HepG2 (cell line): Measurements from ENCODE around the gene TMEM141. TPM values are rescaled to one million over a fixed set of nuclear protein-coding genes. Genes with fewer than 3 reads are reported as not detected.

ENCODE experiments used
- CBX5 ChIP-seq: sonication (generic); formaldehyde crosslinking; IDR thresholded peaks from 2 replicates; pipeline ENCODE4 v1.4.0; 2020; ENCODE audit warnings: missing genetic modification reagents, borderline replicate concordance
- DNMT1 ChIP-seq: sonication (generic); formaldehyde crosslinking; IDR thresholded peaks from 2 replicates; pipeline ENCODE4 v1.5.1; 2020; ENCODE audit warnings: mild to moderate bottlenecking, missing genetic modification reagents
- EHMT2 ChIP-seq: fragments of 200-600 bp; sonication (generic); IDR thresholded peaks from 2 replicates; pipeline ENCODE4 v1.7.0; 2017; ENCODE audit warnings: antibody characterized with exemption, low read depth, low read length, borderline replicate concordance
- KLF15 ChIP-seq: sonication (generic); formaldehyde crosslinking; IDR thresholded peaks from 2 replicates; pipeline ENCODE4 v1.8.1; 2023; ENCODE audit warnings: borderline replicate concordance, mild to moderate bottlenecking, inconsistent platforms, missing genetic modification reagents, mixed read lengths
- KMT2B ChIP-seq: IDR thresholded peaks from 2 replicates; pipeline ENCODE4 v1.6.1; 2016; ENCODE audit warnings: missing genetic modification reagents, missing compliant biosample characterization
- MYNN ChIP-seq: sonication (generic); formaldehyde crosslinking; IDR thresholded peaks from 2 replicates; pipeline ENCODE4 v1.4.0; 2020; ENCODE audit warnings: mild to moderate bottlenecking, low read depth, missing genetic modification reagents
- NFKB2 ChIP-seq: sonication (generic); formaldehyde crosslinking; IDR thresholded peaks from 2 replicates; pipeline ENCODE4 v1.4.0; 2020; ENCODE audit warnings: missing genetic modification reagents, borderline replicate concordance
- NFRKB ChIP-seq: fragments of 450-650 bp; IDR thresholded peaks from 2 replicates; pipeline ENCODE4 v1.6.1; 2017
- PHF8 ChIP-seq: sonication (generic); formaldehyde crosslinking; IDR thresholded peaks from 2 replicates; pipeline ENCODE4 v1.5.0; 2020; ENCODE audit warnings: missing genetic modification reagents
- PITX1 ChIP-seq: sonication (generic); formaldehyde crosslinking; IDR thresholded peaks from 2 replicates; pipeline ENCODE4 v1.5.1; 2020; ENCODE audit warnings: mild to moderate bottlenecking, missing genetic modification reagents
- POLR2AphosphoS2 ChIP-seq: IDR thresholded peaks from 2 replicates; pipeline ENCODE4 v1.6.1; 2011; ENCODE audit warnings: low read depth, low read length, improper control_type of control experiment
- RCOR2 ChIP-seq: IDR thresholded peaks from 2 replicates; pipeline ENCODE4 v1.6.1; 2016; ENCODE audit warnings: missing biosample characterization, missing genetic modification reagents
- RFX3 ChIP-seq: IDR thresholded peaks from 2 replicates; pipeline ENCODE4 v1.6.1; 2016; ENCODE audit warnings: missing biosample characterization, missing genetic modification reagents
- ZBTB21 ChIP-seq: sonication (generic); formaldehyde crosslinking; IDR thresholded peaks from 2 replicates; pipeline ENCODE4 v1.4.0; 2020; ENCODE audit warnings: missing genetic modification reagents
- ZBTB43 ChIP-seq: sonication (generic); formaldehyde crosslinking; conservative IDR thresholded peaks from 2 replicates; pipeline ENCODE4 v1.4.0; 2020; ENCODE audit warnings: missing genetic modification reagents
- ZBTB46 ChIP-seq: sonication (generic); formaldehyde crosslinking; IDR thresholded peaks from 2 replicates; pipeline ENCODE4 v1.4.0; 2020; ENCODE audit warnings: mild to moderate bottlenecking, missing genetic modification reagents, borderline replicate concordance
- ZNF225 ChIP-seq: sonication (generic); formaldehyde crosslinking; IDR thresholded peaks from 2 replicates; pipeline ENCODE4 v1.4.0; 2020; ENCODE audit warnings: mild to moderate bottlenecking, missing genetic modification reagents
- ZNF557 ChIP-seq: sonication (generic); formaldehyde crosslinking; IDR thresholded peaks from 2 replicates; pipeline ENCODE4 v1.4.0; 2020; ENCODE audit warnings: missing genetic modification reagents
- ZNF562 ChIP-seq: sonication (generic); formaldehyde crosslinking; IDR thresholded peaks from 2 replicates; pipeline ENCODE4 v1.8.0; 2022; ENCODE audit warnings: missing genetic modification reagents, borderline replicate concordance
- ZNF761 ChIP-seq: sonication (generic); formaldehyde crosslinking; conservative IDR thresholded peaks from 2 replicates; pipeline ENCODE4 v1.4.0; 2020; ENCODE audit warnings: mild to moderate bottlenecking, missing genetic modification reagents
- ZNF772 ChIP-seq: sonication (generic); formaldehyde crosslinking; IDR thresholded peaks from 2 replicates; pipeline ENCODE4 v1.5.0; 2020; ENCODE audit warnings: mild to moderate bottlenecking, missing genetic modification reagents
- ZNF816 ChIP-seq: sonication (generic); formaldehyde crosslinking; IDR thresholded peaks from 2 replicates; pipeline ENCODE4 v1.8.0; 2022; ENCODE audit warnings: missing genetic modification reagents, mild to moderate bottlenecking, borderline replicate concordance
- polyA plus RNA-seq, 8 experiments: library from polyadenylated mRNA; depleted of rRNA in 3 of 8; stranded (reverse) in 7 of 8; unstranded in 1 of 8; fragments of >200 nt; fragmentation: Illumina TruSeq in 4 of 8; extraction: Trizol in 4 of 8; gene quantifications; 2 replicates each; pipeline versions ENCODE4 v1.2.1 to v1.2.3, GENCODE V29; 2011 to 2016; ENCODE audit warnings: low read depth in 4 of 8, missing spikeins in 1 of 8, mixed read lengths in 1 of 8; ENCODE audit not compliant: insufficient read depth in 1 of 8
- total RNA-seq, 5 experiments: library from RNA; depleted of rRNA; stranded (reverse); fragments of >200 nt; fragmentation: Illumina TruSeq; extraction: Trizol; gene quantifications; 2 replicates each; pipeline ENCODE4 v1.2.3, GENCODE V29; 2016; ENCODE audit warnings: low read depth in 1 of 5
- TF ChIP-seq, protein P1 (sequence below), 2 experiments: fragments of 450-650 bp in 1 of 2; sonication (generic) in 1 of 2; formaldehyde crosslinking; IDR thresholded peaks; 2 replicates each; pipeline versions ENCODE4 v1.5.0 to v1.8.0; 2020 to 2022; ENCODE audit warnings: mild to moderate bottlenecking in 1 of 2, missing genetic modification reagents in 1 of 2
- TF ChIP-seq, protein P2 (sequence below): sonication (generic); formaldehyde crosslinking; IDR thresholded peaks from 2 replicates; pipeline ENCODE4 v1.8.0; 2023; ENCODE audit warnings: mild to moderate bottlenecking, missing genetic modification reagents
- TF ChIP-seq, protein P3 (sequence below): sonication (generic); formaldehyde crosslinking; IDR thresholded peaks from 2 replicates; pipeline ENCODE4 v1.5.0; 2020; ENCODE audit warnings: missing genetic modification reagents, mild to moderate bottlenecking, borderline replicate concordance

Gene TMEM141
- total and polyA plus RNA-seq, 2 of the 13 experiments (the other 11 are each of a cell fraction or from before 2014, with no cell fraction given): 81.0 to 202 TPM

- TF ChIP-seq POLR2AphosphoS2 (no peak), EHMT2 (no peak), CBX5 (CRISPR knock-in tag) (peak; percentile 39; the same call in 1 of the 2 replicates), RCOR2 (no peak), ZBTB21 (CRISPR knock-in tag) (no peak), ZNF557 (CRISPR knock-in tag) (no peak), NFKB2 (CRISPR knock-in tag) (peak; percentile 26; the same call in 1 of the 2 replicates), KMT2B (CRISPR knock-in tag) (no peak), ZBTB43 (CRISPR knock-in tag) (no peak; the same call in 1 of the 2 replicates), RFX3 (no peak), DNMT1 (CRISPR knock-in tag) (no peak), NFRKB (no peak), ZNF761 (CRISPR knock-in tag) (no peak), ZNF562 (CRISPR knock-in tag) (no peak), ZBTB46 (CRISPR knock-in tag) (no peak), PITX1 (CRISPR knock-in tag) (peak; percentile 51; the same call in 1 of the 2 replicates), ZNF772 (CRISPR knock-in tag) (0 out of 2 replicates have a peak, but pooled peaks have one; percentile 67), PHF8 (CRISPR knock-in tag) (peak; percentile 50), ZNF816 (CRISPR knock-in tag) (no peak), ZNF225 (CRISPR knock-in tag) (0 out of 2 replicates have a peak, but pooled peaks have one; percentile 7), KLF15 (CRISPR knock-in tag) (no peak), MYNN (CRISPR knock-in tag) (no peak)
- TF ChIP-seq, protein P1, sequence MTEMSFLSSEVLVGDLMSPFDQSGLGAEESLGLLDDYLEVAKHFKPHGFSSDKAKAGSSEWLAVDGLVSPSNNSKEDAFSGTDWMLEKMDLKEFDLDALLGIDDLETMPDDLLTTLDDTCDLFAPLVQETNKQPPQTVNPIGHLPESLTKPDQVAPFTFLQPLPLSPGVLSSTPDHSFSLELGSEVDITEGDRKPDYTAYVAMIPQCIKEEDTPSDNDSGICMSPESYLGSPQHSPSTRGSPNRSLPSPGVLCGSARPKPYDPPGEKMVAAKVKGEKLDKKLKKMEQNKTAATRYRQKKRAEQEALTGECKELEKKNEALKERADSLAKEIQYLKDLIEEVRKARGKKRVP (CRISPR knock-in tag; IDR thresholded peaks at IDR 0.05): no peak
- TF ChIP-seq, protein P2, sequence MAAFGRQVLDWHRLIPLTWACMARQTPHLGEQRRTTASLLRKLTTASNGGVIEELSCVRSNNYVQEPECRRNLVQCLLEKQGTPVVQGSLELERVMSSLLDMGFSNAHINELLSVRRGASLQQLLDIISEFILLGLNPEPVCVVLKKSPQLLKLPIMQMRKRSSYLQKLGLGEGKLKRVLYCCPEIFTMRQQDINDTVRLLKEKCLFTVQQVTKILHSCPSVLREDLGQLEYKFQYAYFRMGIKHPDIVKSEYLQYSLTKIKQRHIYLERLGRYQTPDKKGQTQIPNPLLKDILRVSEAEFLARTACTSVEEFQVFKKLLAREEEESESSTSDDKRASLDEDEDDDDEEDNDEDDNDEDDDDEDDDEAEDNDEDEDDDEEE (CRISPR knock-in tag): no peak
- TF ChIP-seq, protein P3, sequence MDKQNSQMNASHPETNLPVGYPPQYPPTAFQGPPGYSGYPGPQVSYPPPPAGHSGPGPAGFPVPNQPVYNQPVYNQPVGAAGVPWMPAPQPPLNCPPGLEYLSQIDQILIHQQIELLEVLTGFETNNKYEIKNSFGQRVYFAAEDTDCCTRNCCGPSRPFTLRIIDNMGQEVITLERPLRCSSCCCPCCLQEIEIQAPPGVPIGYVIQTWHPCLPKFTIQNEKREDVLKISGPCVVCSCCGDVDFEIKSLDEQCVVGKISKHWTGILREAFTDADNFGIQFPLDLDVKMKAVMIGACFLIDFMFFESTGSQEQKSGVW (CRISPR knock-in tag): no peak
These were observed 552 bp downstream of the TMEM141 start (continued) for GRCh38 chr9:136791516-136792276.
